Loucy (cell line): Measurements from ENCODE around the gene ADAD2.

Experiments used
- H2AFZ ChIP-seq: fragments of 200-600 bp; sonication (generic); 2 replicates; pipeline ENCODE4 v1.6.0; 2016; ENCODE audit warnings: antibody characterized with exemption, mild to moderate bottlenecking, low read length, moderate library complexity
- H3F3A ChIP-seq: fragments of 200-600 bp; 2 replicates; pipeline ENCODE4 v1.6.0; 2016; ENCODE audit warnings: antibody characterized with exemption, low read depth, mild to moderate bottlenecking
- H3K27me3 ChIP-seq: fragments of 200-600 bp; sonication (generic); 2 replicates; pipeline ENCODE4 v1.6.1; 2014; ENCODE audit warnings: low read length, mild to moderate bottlenecking; ENCODE audit not compliant: insufficient read depth, poor library complexity, severe bottlenecking
- H3K36me3 ChIP-seq: fragments of 200-600 bp; sonication (generic); 2 replicates; pipeline ENCODE4 v1.6.1; 2016; ENCODE audit warnings: low read length; ENCODE audit not compliant: insufficient read depth
- H3K4me1 ChIP-seq: fragments of 200-600 bp; sonication (generic); 2 replicates; pipeline ENCODE4 v1.5.1; 2014; ENCODE audit warnings: low read length, mild to moderate bottlenecking; ENCODE audit not compliant: insufficient read depth, poor library complexity, severe bottlenecking
- H3K4me2 ChIP-seq: fragments of 200-600 bp; sonication (generic); 2 replicates; pipeline ENCODE4 v1.6.0; 2014; ENCODE audit warnings: antibody characterized with exemption, low read length, low read depth, mild to moderate bottlenecking; ENCODE audit not compliant: poor library complexity, severe bottlenecking
- H3K4me3 ChIP-seq: fragments of 200-600 bp; sonication (generic); 2 replicates; pipeline ENCODE4 v1.5.1; 2014; ENCODE audit warnings: low read length, mild to moderate bottlenecking, mixed read lengths; ENCODE audit not compliant: poor library complexity, severe bottlenecking
- H3K79me2 ChIP-seq: fragments of 200-600 bp; sonication (generic); 2 replicates; pipeline ENCODE4 v1.6.1; 2014; ENCODE audit warnings: low read length; ENCODE audit not compliant: insufficient read depth
- H3K9ac ChIP-seq: fragments of 200-600 bp; sonication (generic); 2 replicates; pipeline ENCODE4 v1.6.0; 2014; ENCODE audit warnings: mild to moderate bottlenecking, low read depth, low read length, moderate library complexity; ENCODE audit not compliant: poor library complexity, severe bottlenecking
- H3K9me2 ChIP-seq: fragments of 200-600 bp; sonication (generic); replicated peaks from 2 replicates; pipeline ENCODE4 v1.6.1; 2016; ENCODE audit warnings: low read depth, low read length, mixed read lengths
- H3K9me3 ChIP-seq: fragments of 200-600 bp; sonication (generic); 2 replicates; pipeline ENCODE4 v1.6.1; 2014; ENCODE audit warnings: mild to moderate bottlenecking, antibody characterized with exemption, low read length, low read depth; ENCODE audit not compliant: insufficient read depth
- H4K20me1 ChIP-seq: fragments of 200-600 bp; sonication (generic); 2 replicates; pipeline ENCODE4 v1.6.0; 2014; ENCODE audit warnings: antibody characterized with exemption, low read length, mild to moderate bottlenecking; ENCODE audit not compliant: insufficient read depth, poor library complexity, severe bottlenecking
- EZH2phosphoT487 ChIP-seq: fragments of 200-600 bp; IDR thresholded peaks from 2 replicates; pipeline ENCODE4 v1.6.1; 2018; ENCODE audit warnings: antibody characterized with exemption, mild to moderate bottlenecking, moderate library complexity, borderline replicate concordance
- TF ChIP-seq, protein P1 (sequence below): fragments of 200-600 bp; sonication (generic); conservative IDR thresholded peaks from 2 replicates; pipeline ENCODE4 v1.5.1; 2014; ENCODE audit warnings: mild to moderate bottlenecking, antibody characterized with exemption, low read length

The ADAD2 gene

GRCh38 chr16:84180519-84181140, 10.3 kb upstream of the ADAD2 start:
- TF ChIP-seq, protein P1, sequence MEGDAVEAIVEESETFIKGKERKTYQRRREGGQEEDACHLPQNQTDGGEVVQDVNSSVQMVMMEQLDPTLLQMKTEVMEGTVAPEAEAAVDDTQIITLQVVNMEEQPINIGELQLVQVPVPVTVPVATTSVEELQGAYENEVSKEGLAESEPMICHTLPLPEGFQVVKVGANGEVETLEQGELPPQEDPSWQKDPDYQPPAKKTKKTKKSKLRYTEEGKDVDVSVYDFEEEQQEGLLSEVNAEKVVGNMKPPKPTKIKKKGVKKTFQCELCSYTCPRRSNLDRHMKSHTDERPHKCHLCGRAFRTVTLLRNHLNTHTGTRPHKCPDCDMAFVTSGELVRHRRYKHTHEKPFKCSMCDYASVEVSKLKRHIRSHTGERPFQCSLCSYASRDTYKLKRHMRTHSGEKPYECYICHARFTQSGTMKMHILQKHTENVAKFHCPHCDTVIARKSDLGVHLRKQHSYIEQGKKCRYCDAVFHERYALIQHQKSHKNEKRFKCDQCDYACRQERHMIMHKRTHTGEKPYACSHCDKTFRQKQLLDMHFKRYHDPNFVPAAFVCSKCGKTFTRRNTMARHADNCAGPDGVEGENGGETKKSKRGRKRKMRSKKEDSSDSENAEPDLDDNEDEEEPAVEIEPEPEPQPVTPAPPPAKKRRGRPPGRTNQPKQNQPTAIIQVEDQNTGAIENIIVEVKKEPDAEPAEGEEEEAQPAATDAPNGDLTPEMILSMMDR = no peak
- TF ChIP-seq EZH2phosphoT487 = no peak
- peaks cover 30% of the 10 kb centered on the region; the same call in 1 of the 2 replicates for H3K36me3 ChIP-seq

GRCh38 chr16:84181144-84181915, 9.6 kb upstream of the ADAD2 start:
- Histone ChIP-seq H3K9me2 (no peaks in the 10 kb centered on the region), H3K9ac (no peak overlapping the region), H3K4me1 (peaks cover 12% of the 10 kb centered on the region), H3K27me3 (no peaks in the 10 kb centered on the region), H3K4me2 (no peak overlapping the region), H3K79me2 (peaks cover 41% of the 10 kb centered on the region), H3F3A (no peaks in the 10 kb centered on the region), H2AFZ (no peak overlapping the region), H4K20me1 (peaks cover 14% of the 10 kb centered on the region), H3K9me3 (no peaks in the 10 kb centered on the region), H3K36me3 (peaks cover 30% of the 10 kb centered on the region; the same call in 1 of the 2 replicates), H3K4me3 (no peak overlapping the region)
- no peak for TF ChIP-seq EZH2phosphoT487
- TF ChIP-seq, protein P1 = no peak

More at GRCh38 chr16:84180519-84181140, 10.3 kb upstream of the ADAD2 start:
- Histone ChIP-seq H3K4me2 (no peak overlapping the region), H3F3A (no peaks in the 10 kb centered on the region), H3K79me2 (peaks cover 34% of the 10 kb centered on the region), H3K9me2 (no peaks in the 10 kb centered on the region), H3K9me3 (no peaks in the 10 kb centered on the region), H3K9ac (no peak overlapping the region), H3K4me1 (peaks cover 8% of the 10 kb centered on the region), H2AFZ (no peak overlapping the region), H3K27me3 (no peaks in the 10 kb centered on the region), H4K20me1 (peaks cover 7% of the 10 kb centered on the region), H3K4me3 (no peak overlapping the region)

- peaks cover 12% of the 10 kb centered on the region for H3K4me1 ChIP-seq
- H3K9me2 ChIP-seq = no peaks in the 10 kb centered on the region
- no peak overlapping the region for H3K9ac ChIP-seq
- no peaks in the 10 kb centered on the region for H3K27me3 ChIP-seq
- H3K4me3 ChIP-seq = no peak overlapping the region
- no peaks in the 10 kb centered on the region for H3F3A ChIP-seq
- H3K79me2 ChIP-seq = peaks cover 46% of the 10 kb centered on the region
- H2AFZ ChIP-seq = no peak overlapping the region
- peaks cover 14% of the 10 kb centered on the region for H4K20me1 ChIP-seq
- no peak overlapping the region for H3K4me2 ChIP-seq
- H3K9me3 ChIP-seq = no peaks in the 10 kb centered on the region
- H3K36me3 ChIP-seq = peaks cover 30% of the 10 kb centered on the region; the same call in 1 of the 2 replicates
- TF ChIP-seq EZH2phosphoT487 = no peak
- TF ChIP-seq, protein P1 = no peak
Measured at GRCh38 chr16:84182104-84182503, 8.9 kb upstream of the ADAD2 start.
